Measurements from ENCODE around the gene ATP8A2. TPM values are rescaled to one million over a fixed set of nuclear protein-coding genes. Genes with fewer than 3 reads are reported as not detected.

ATP8A2 gene
- total RNA-seq, 2 experiments from 2014 or later: not detected

DNA sequence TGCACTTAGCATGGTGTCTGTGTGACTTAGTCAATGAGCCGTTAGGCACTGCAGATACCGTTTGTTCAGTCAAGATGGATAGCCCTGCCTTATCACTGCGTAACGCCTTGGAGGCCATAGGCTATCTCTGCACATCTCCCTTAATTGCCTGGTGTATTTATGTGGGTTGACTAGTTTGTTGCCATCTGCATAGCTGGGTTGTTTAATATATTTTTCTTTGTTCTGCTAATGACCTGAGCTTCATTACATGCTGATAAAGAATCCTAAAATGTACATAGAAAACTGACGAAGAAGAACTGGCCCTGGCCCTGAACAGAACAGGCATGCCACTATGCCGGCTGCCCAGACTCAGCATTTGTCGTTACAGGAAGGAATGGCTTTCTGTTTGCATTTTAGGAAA, 382.2 kb downstream of the ATP8A2 start:
- no peaks in the 10 kb centered on the region for H3K9me3 ChIP-seq (ENCODE audit: low read length)
- no peaks in the 10 kb centered on the region for H3K79me2 ChIP-seq (ENCODE audit: insufficient read depth, low read depth, low read length)
- no peaks in the 10 kb centered on the region for H4K20me1 ChIP-seq (ENCODE audit: insufficient read depth, low read length)
- H3K4me2 ChIP-seq (ENCODE audit: low read length): no peak overlapping the region
- BruUV-seq (replicated peaks): no TSS peak
- DNase-seq (ENCODE audit: low spot score): no peak
- no peaks in the 10 kb centered on the region for H3K36me3 ChIP-seq (ENCODE audit: insufficient read depth, low read length)
- no peaks in the 10 kb centered on the region for H3K9me2 ChIP-seq (ENCODE audit: insufficient read depth, low read length)
- no peak overlapping the region for H2AFZ ChIP-seq (ENCODE audit: low read length)
- H3K4me3 ChIP-seq (ENCODE audit: low read depth, low read length, poor library complexity, severe bottlenecking): no peak overlapping the region
- no peaks in the 10 kb centered on the region for H3K4me1 ChIP-seq (ENCODE audit: insufficient read depth, low read length, poor library complexity, severe bottlenecking)
- H3K27ac ChIP-seq (ENCODE audit: low read depth, low read length, poor library complexity, severe bottlenecking): no peak overlapping the region
- POLR2A ChIA-PET: interaction anchor here (1.6 kb wide), 1 partner anchor 8 kb away, joined by 3 read pairs; no protein-coding TSS in a partner anchor
- CTCF ChIA-PET (ENCODE audit: unreplicated experiment): no interaction called here
- intact Hi-C loops (cut with micrococcal nuclease; ENCODE audit: unreplicated experiment): no loop called here
- TF ChIP-seq EZH2phosphoT487 (IDR thresholded peaks at IDR 0.05; ENCODE audit: borderline replicate concordance, low read depth, low read length): no peak
- TF ChIP-seq, protein P1, sequence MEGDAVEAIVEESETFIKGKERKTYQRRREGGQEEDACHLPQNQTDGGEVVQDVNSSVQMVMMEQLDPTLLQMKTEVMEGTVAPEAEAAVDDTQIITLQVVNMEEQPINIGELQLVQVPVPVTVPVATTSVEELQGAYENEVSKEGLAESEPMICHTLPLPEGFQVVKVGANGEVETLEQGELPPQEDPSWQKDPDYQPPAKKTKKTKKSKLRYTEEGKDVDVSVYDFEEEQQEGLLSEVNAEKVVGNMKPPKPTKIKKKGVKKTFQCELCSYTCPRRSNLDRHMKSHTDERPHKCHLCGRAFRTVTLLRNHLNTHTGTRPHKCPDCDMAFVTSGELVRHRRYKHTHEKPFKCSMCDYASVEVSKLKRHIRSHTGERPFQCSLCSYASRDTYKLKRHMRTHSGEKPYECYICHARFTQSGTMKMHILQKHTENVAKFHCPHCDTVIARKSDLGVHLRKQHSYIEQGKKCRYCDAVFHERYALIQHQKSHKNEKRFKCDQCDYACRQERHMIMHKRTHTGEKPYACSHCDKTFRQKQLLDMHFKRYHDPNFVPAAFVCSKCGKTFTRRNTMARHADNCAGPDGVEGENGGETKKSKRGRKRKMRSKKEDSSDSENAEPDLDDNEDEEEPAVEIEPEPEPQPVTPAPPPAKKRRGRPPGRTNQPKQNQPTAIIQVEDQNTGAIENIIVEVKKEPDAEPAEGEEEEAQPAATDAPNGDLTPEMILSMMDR (conservative IDR thresholded peaks at IDR 0.05; ENCODE audit: low read length): no peak

DNA sequence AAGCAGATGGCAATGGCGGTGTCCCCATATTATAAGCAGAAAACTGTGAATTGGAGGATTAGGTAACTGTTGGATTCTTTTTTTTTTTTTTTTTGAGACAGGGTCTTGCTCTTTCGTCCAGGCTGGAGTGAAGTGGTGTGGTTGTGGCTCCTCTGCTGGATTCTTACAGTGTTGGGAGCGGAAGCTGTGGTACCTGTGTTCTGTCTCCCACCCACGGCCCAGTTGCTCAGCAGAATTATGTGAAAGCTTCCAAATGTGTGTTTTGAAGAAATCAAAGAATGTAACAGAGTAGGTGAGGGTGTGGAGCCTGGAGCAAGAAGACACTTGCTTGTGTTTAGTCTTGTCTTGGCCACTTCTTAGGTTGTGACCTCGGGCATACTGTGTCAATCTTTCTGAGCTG, 384.5 kb downstream of the ATP8A2 start:
- POLR2A ChIA-PET: interaction anchor here (0.7 kb wide), 1 partner anchor 23 kb away, joined by 3 read pairs; no protein-coding TSS in a partner anchor
- H3K79me2 ChIP-seq (ENCODE audit: insufficient read depth, low read depth, low read length): no peaks in the 10 kb centered on the region
- TF ChIP-seq, protein P1 (conservative IDR thresholded peaks at IDR 0.05; ENCODE audit: low read length): no peak
- no peak for TF ChIP-seq EZH2phosphoT487 (IDR thresholded peaks at IDR 0.05; ENCODE audit: borderline replicate concordance, low read depth, low read length)
- no peaks in the 10 kb centered on the region for H3K9me2 ChIP-seq (ENCODE audit: insufficient read depth, low read length)
- CTCF ChIA-PET (ENCODE audit: unreplicated experiment): no interaction called here
- BruUV-seq (replicated peaks): no TSS peak
- H3K4me3 ChIP-seq (ENCODE audit: low read depth, low read length, poor library complexity, severe bottlenecking): no peak overlapping the region
- DNase-seq (ENCODE audit: low spot score): no peak
- no peak overlapping the region for H3K27ac ChIP-seq (ENCODE audit: low read depth, low read length, poor library complexity, severe bottlenecking)
- no peaks in the 10 kb centered on the region for H3K9me3 ChIP-seq (ENCODE audit: low read length)
- H4K20me1 ChIP-seq (ENCODE audit: insufficient read depth, low read length): no peaks in the 10 kb centered on the region
- no peaks in the 10 kb centered on the region for H3K4me1 ChIP-seq (ENCODE audit: insufficient read depth, low read length, poor library complexity, severe bottlenecking)
- intact Hi-C loops (cut with micrococcal nuclease; ENCODE audit: unreplicated experiment): no loop called here
- no peaks in the 10 kb centered on the region for H3K36me3 ChIP-seq (ENCODE audit: insufficient read depth, low read length)
- H3K4me2 ChIP-seq (ENCODE audit: low read length): no peak overlapping the region
- H2AFZ ChIP-seq (ENCODE audit: low read length): no peak overlapping the region

DNA sequence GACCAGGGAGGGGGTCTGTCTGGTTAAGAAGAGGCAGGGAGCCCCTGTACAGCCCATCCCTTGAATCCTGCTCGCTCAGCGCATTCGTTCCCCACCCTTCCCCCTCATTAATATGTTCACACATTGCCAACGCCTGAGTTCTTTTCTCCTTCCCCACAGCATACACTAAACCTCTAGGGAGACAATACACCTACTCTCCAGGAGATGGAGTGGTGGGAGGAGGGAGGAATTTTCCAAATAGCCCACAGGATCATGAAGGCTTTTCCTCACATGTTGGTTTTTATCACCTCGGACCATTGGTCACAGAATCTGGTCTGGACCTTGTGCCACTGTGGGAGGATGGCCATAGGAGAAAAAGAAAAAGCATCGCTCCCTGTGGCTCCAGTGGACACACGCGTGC, 385.1 kb downstream of the ATP8A2 start:
- Histone ChIP-seq H4K20me1 (ENCODE audit: insufficient read depth, low read length) (no peaks in the 10 kb centered on the region), H3K4me1 (ENCODE audit: insufficient read depth, low read length, poor library complexity, severe bottlenecking) (no peaks in the 10 kb centered on the region), H3K4me2 (ENCODE audit: low read length) (no peak overlapping the region), H3K9me3 (ENCODE audit: low read length) (no peaks in the 10 kb centered on the region), H3K27ac (ENCODE audit: low read depth, low read length, poor library complexity, severe bottlenecking) (no peak overlapping the region), H3K9me2 (ENCODE audit: insufficient read depth, low read length) (no peaks in the 10 kb centered on the region), H3K36me3 (ENCODE audit: insufficient read depth, low read length) (no peaks in the 10 kb centered on the region), H3K4me3 (ENCODE audit: low read depth, low read length, poor library complexity, severe bottlenecking) (no peak overlapping the region), H2AFZ (ENCODE audit: low read length) (no peak overlapping the region), H3K79me2 (ENCODE audit: insufficient read depth, low read depth, low read length) (no peaks in the 10 kb centered on the region)
- BruUV-seq (replicated peaks): no TSS peak
- intact Hi-C loops (cut with micrococcal nuclease; ENCODE audit: unreplicated experiment): no loop called here
- POLR2A ChIA-PET: no interaction called here
- no peak for DNase-seq (ENCODE audit: low spot score)
- TF ChIP-seq, protein P1 (conservative IDR thresholded peaks at IDR 0.05; ENCODE audit: low read length): no peak
- TF ChIP-seq EZH2phosphoT487 (IDR thresholded peaks at IDR 0.05; ENCODE audit: borderline replicate concordance, low read depth, low read length): no peak
- CTCF ChIA-PET (ENCODE audit: unreplicated experiment): no interaction called here

All from OCI-LY7 (cell line).